Measurements from ENCODE around the gene RAB7B. TPM values are rescaled to one million over a fixed set of nuclear protein-coding genes. Genes with fewer than 3 reads are reported as not detected.

Gene RAB7B
- total RNA-seq, 2 donors from 2014 or later = 0.18 TPM; not detected in 1

DNA sequence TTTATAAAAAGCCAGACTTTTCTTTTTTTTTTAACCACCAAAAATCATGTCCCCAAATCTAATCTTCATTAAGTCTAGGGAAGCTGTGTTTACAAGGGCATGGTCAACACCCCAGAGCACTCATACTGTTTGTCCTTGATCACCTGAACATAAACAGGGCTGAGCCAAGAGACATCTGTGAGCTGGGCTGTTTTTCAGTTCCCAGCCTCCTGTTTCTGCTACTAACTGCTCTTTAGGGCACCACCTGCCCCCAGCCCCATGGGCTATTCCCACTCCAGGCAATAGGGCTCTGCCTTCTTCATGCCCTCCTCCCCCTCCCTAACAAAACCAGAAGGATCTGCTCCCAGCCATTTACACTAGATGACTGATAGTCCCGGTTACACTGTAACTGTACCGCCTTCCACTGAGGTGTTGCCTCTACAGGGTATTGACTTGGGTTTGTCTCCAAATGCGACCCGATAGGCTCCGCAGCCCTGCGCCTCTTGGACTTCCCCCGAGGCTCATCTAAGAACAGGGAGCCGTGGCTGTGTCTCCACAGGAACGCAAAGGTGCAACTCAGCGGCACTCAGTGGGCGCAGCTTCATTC lies 48.3 kb downstream of the RAB7B start:
- H3K4me3 Mint-ChIP-seq = no peak overlapping the region
- no peak overlapping the region for H3K27ac Mint-ChIP-seq
- no peak for DNase-seq
- H3K9me3 ChIP-seq (ENCODE audit: control insufficient read depth, low read length, poor library complexity, severe bottlenecking) = no peaks in the 10 kb centered on the region
- H3K36me3 Mint-ChIP-seq (ENCODE audit: low read depth) = peaks cover 2% of the 10 kb centered on the region
- peaks cover 6% of the 10 kb centered on the region for H3K4me1 Mint-ChIP-seq
- no peak for ATAC-seq
- peaks cover 55% of the 10 kb centered on the region for H3K27me3 Mint-ChIP-seq

- peaks cover 2% of the 10 kb centered on the region for H3K36me3 Mint-ChIP-seq (ENCODE audit: low read depth)
- DNase-seq = no peak
- ATAC-seq = no peak
- no peak overlapping the region for H3K27ac Mint-ChIP-seq
- H3K4me3 Mint-ChIP-seq = no peak overlapping the region
- H3K4me1 Mint-ChIP-seq = peaks cover 6% of the 10 kb centered on the region
- no peaks in the 10 kb centered on the region for H3K9me3 ChIP-seq (ENCODE audit: control insufficient read depth, low read length, poor library complexity, severe bottlenecking)
- peaks cover 45% of the 10 kb centered on the region for H3K27me3 Mint-ChIP-seq
Observed at GRCh38 chr1:205951746-205952145, 51.4 kb downstream of the RAB7B start.

GRCh38 chr1:205950826-205951549 lies 52.2 kb downstream of the RAB7B start:
- H3K27ac Mint-ChIP-seq = no peak overlapping the region
- peaks cover 2% of the 10 kb centered on the region for H3K36me3 Mint-ChIP-seq (ENCODE audit: low read depth)
- peaks cover 47% of the 10 kb centered on the region for H3K27me3 Mint-ChIP-seq
- H3K4me3 Mint-ChIP-seq = no peak overlapping the region
- ATAC-seq = no peak
- H3K4me1 Mint-ChIP-seq = peaks cover 6% of the 10 kb centered on the region
- no peak for DNase-seq
- no peaks in the 10 kb centered on the region for H3K9me3 ChIP-seq (ENCODE audit: control insufficient read depth, low read length, poor library complexity, severe bottlenecking)

- ATAC-seq (no peak), DNase-seq (no peak)
- no peak overlapping the region for H3K27ac Mint-ChIP-seq
- no peaks in the 10 kb centered on the region for H3K36me3 Mint-ChIP-seq (ENCODE audit: low read depth)
- peaks cover 6% of the 10 kb centered on the region for H3K4me1 Mint-ChIP-seq
- H3K9me3 ChIP-seq (ENCODE audit: control insufficient read depth, low read length, poor library complexity, severe bottlenecking) = no peaks in the 10 kb centered on the region
- H3K27me3 Mint-ChIP-seq = peaks cover 47% of the 10 kb centered on the region
- no peak overlapping the region for H3K4me3 Mint-ChIP-seq
Observed at GRCh38 chr1:205950280-205950679, 52.9 kb downstream of the RAB7B start.

DNA sequence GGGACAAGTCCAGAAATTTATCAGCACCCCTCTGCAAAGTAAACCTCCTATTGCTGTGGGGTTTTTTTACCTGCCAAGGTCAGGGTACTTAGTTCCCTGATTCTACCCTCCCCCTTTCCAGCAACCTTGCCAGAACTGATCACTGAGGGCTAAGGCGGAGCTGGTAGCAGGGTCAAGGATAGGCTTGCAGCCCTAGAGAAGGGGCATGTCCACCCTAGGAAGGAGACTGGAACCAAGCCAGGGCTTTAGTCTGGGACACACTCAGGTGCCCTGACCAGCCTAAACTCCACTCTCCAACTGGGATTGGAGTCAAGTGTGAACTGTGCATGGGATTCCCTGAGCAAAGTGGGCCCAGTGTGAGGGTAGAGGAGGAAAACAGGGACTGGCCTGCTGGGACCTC lies 53.4 kb downstream of the RAB7B start:
- peaks cover 47% of the 10 kb centered on the region for H3K27me3 Mint-ChIP-seq
- no peak for DNase-seq
- H3K27ac Mint-ChIP-seq = no peak overlapping the region
- no peaks in the 10 kb centered on the region for H3K36me3 Mint-ChIP-seq (ENCODE audit: low read depth)
- H3K4me3 Mint-ChIP-seq = no peak overlapping the region
- ATAC-seq = no peak
- no peaks in the 10 kb centered on the region for H3K9me3 ChIP-seq (ENCODE audit: control insufficient read depth, low read length, poor library complexity, severe bottlenecking)
- peaks cover 6% of the 10 kb centered on the region for H3K4me1 Mint-ChIP-seq

DNA sequence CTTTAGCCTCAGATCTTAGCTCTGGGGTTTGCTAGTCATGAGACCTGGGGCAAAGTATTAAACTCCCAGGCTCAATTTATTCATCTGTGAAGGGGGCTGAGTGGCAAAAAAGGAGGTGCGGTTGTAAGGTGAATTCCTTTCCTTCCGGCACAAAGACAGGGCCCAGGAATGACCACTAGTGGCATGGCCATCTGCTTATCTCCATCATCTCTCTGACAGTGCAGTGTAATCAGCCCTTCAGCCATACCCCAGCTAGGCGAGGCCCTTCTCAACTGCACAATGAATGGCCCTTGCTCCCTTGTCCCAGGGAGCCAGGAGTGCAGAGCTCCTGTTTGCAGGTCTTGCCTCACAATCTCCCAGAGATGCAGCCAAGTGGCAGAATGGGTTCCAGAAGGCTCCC lies 54.3 kb downstream of the RAB7B start:
- peaks cover 44% of the 10 kb centered on the region for H3K27me3 Mint-ChIP-seq
- no peak overlapping the region for H3K27ac Mint-ChIP-seq
- H3K4me1 Mint-ChIP-seq = peaks cover 4% of the 10 kb centered on the region
- H3K9me3 ChIP-seq (ENCODE audit: control insufficient read depth, low read length, poor library complexity, severe bottlenecking) = no peaks in the 10 kb centered on the region
- no peak for DNase-seq
- no peak for ATAC-seq
- H3K36me3 Mint-ChIP-seq (ENCODE audit: low read depth) = no peaks in the 10 kb centered on the region
- no peak overlapping the region for H3K4me3 Mint-ChIP-seq

- Mint-ChIP-seq H3K36me3 (ENCODE audit: low read depth) (no peaks in the 10 kb centered on the region), H3K27me3 (peaks cover 48% of the 10 kb centered on the region), H3K27ac (no peak overlapping the region), H3K4me1 (peaks cover 5% of the 10 kb centered on the region), H3K4me3 (no peak overlapping the region)
- ATAC-seq = no peak
- no peak for DNase-seq
- no peaks in the 10 kb centered on the region for H3K9me3 ChIP-seq (ENCODE audit: control insufficient read depth, low read length, poor library complexity, severe bottlenecking)
Observed at GRCh38 chr1:205948039-205948438, 55.2 kb downstream of the RAB7B start.

- no peaks in the 10 kb centered on the region for H3K9me3 ChIP-seq (ENCODE audit: control insufficient read depth, low read length, poor library complexity, severe bottlenecking)
- Mint-ChIP-seq H3K4me3 (no peak overlapping the region), H3K4me1 (peaks cover 7% of the 10 kb centered on the region), H3K27ac (no peak overlapping the region), H3K27me3 (peaks cover 58% of the 10 kb centered on the region), H3K36me3 (ENCODE audit: low read depth) (no peaks in the 10 kb centered on the region)
- DNase-seq (no peak), ATAC-seq (no peak)
Observed at GRCh38 chr1:205947024-205947423, 56.2 kb downstream of the RAB7B start.

DNA sequence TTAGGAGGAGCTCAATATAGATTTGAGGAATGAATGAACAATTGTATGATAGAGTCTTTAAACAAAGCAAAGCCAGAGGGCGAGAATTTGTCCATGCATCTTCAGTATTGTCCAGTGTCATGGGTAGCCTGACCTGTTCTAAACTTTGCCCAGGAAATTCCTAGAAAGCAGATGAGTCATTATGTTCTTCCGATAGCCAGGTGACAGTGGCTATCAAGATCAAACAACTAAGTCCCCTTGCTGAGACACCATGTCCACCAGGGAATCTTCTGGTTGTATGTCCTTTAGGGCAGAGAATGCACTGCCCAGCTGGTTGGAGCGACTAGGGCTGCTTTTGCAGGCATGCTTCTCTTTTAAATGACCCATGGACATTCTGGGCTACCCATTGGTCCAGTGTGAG lies 58.1 kb downstream of the RAB7B start:
- no peaks in the 10 kb centered on the region for H3K9me3 ChIP-seq (ENCODE audit: control insufficient read depth, low read length, poor library complexity, severe bottlenecking)
- Mint-ChIP-seq H3K27me3 (peaks cover 73% of the 10 kb centered on the region), H3K36me3 (ENCODE audit: low read depth) (no peaks in the 10 kb centered on the region), H3K4me1 (peaks cover 9% of the 10 kb centered on the region), H3K4me3 (no peak overlapping the region), H3K27ac (no peak overlapping the region)
- DNase-seq (no peak), ATAC-seq (no peak)

GRCh38 chr1:205944525-205944924 lies 58.7 kb downstream of the RAB7B start:
- ATAC-seq (no peak), DNase-seq (no peak)
- Mint-ChIP-seq H3K36me3 (ENCODE audit: low read depth) (no peaks in the 10 kb centered on the region), H3K4me1 (peaks cover 13% of the 10 kb centered on the region), H3K4me3 (no peak overlapping the region), H3K27me3 (peaks cover 78% of the 10 kb centered on the region), H3K27ac (no peak overlapping the region)
- H3K9me3 ChIP-seq (ENCODE audit: control insufficient read depth, low read length, poor library complexity, severe bottlenecking) = no peaks in the 10 kb centered on the region

DNA sequence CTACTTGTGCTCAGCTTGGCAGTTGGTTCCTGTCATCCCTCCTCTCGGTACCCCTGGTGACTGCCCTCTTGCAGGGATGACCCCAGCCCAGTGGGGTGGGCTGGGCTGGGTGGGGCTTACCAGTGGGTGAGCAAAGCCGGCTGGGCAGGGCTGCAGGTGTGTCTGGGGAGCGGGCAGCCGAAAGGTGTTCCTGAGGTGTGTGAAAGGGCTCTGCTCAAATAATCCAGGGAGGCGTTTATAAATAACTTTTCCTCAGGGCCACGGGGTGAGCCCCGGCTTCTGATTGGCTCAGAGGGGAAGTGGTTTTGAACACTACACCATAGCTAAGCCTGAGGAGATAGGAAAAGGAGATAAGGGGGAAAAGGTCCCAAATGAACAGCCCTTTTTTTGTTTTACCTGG lies 60.0 kb downstream of the RAB7B start, which contains the start of gene SLC26A9:
Gene SLC26A9, minus strand, starts transcription at position 212 of the 400 bp plus-strand sequence. CDS start 7,636 bp downstream, outside the sequence.
- DNase-seq = no peak
- H3K27me3 Mint-ChIP-seq = peaks cover 91% of the 10 kb centered on the region
- no peaks in the 10 kb centered on the region for H3K9me3 ChIP-seq (ENCODE audit: control insufficient read depth, low read length, poor library complexity, severe bottlenecking)
- H3K36me3 Mint-ChIP-seq (ENCODE audit: low read depth) = peaks cover 2% of the 10 kb centered on the region
- H3K4me3 Mint-ChIP-seq = no peak within 1 kb of the TSS
- H3K4me1 Mint-ChIP-seq = peaks cover 13% of the 10 kb centered on the region
- H3K27ac Mint-ChIP-seq = no peak within 1 kb of the TSS
- no peak for ATAC-seq

DNA sequence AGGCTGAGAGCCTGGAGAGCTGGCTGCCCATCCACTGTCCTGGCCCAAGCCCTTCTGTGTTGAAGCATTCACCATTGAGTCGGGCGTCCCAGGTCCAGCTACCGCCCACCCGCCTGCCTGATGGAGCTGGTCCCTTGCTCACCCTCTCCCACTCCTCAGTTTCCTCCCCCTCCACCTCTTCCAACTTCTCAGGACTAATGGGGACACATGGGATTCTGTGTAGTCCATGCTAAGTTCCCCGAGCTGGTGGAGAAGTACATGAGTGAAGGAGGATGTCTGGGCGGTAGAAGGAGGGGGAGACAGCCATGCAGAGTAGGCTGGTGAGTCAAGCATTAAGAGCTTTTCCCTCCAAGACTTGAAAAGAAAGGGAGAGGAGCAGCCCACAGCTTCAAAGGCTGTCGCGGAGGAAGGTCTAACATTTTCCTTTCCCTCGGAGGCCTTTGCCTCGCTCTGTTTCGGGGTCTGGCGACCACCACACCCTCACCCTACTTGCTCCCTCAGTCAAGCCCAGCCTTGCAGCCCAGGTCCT lies 60.5 kb downstream of the RAB7B start:
- H3K27ac Mint-ChIP-seq = no peak overlapping the region
- H3K36me3 Mint-ChIP-seq (ENCODE audit: low read depth) = peaks cover 4% of the 10 kb centered on the region
- H3K9me3 ChIP-seq (ENCODE audit: control insufficient read depth, low read length, poor library complexity, severe bottlenecking) = no peaks in the 10 kb centered on the region
- H3K4me1 Mint-ChIP-seq = peaks cover 13% of the 10 kb centered on the region
- ATAC-seq (no peak), DNase-seq (no peak)
- peaks cover 95% of the 10 kb centered on the region for H3K27me3 Mint-ChIP-seq
- H3K4me3 Mint-ChIP-seq = no peak overlapping the region

- H3K9me3 ChIP-seq (ENCODE audit: control insufficient read depth, low read length, poor library complexity, severe bottlenecking) = no peaks in the 10 kb centered on the region
- H3K36me3 Mint-ChIP-seq (ENCODE audit: low read depth) = peaks cover 4% of the 10 kb centered on the region
- H3K4me1 Mint-ChIP-seq = peaks cover 11% of the 10 kb centered on the region
- H3K27ac Mint-ChIP-seq = no peak overlapping the region
- no peak for DNase-seq
- no peak overlapping the region for H3K4me3 Mint-ChIP-seq
- H3K27me3 Mint-ChIP-seq = peaks cover 97% of the 10 kb centered on the region
- ATAC-seq = no peak
Observed at GRCh38 chr1:205940710-205941109, 62.5 kb downstream of the RAB7B start.

Data from T-helper 17 cell (primary cell).